A549 treated with Mapracorat at 1 μM for 4 hours (cell line): ENCODE measurements around the gene TPCN1. TPM values are rescaled to one million over a fixed set of nuclear protein-coding genes. Genes with fewer than 3 reads are reported as not detected.

Experiments
- total RNA-seq: library from RNA; stranded (reverse); fragments of 200-300 nt; extraction: Qiagen RNA extraction; gene quantifications from 5 replicates; pipeline ENCODE4 v1.2.3, GENCODE V29; 2022

TPCN1 gene
- total RNA-seq, result 15.6 to 19.8 TPM (median 18.3 TPM) in 5 replicates

GRCh38 chr12:113221181-113221996, at the start of gene TPCN1:
TPCN1 (plus strand) TSS chr12:113221464; CDS start chr12:113226853, 5,389 bp downstream.

GRCh38 chr12:113185180-113186032, 35.9 kb upstream of the TPCN1 start, which contains the start of the genes DDX54 and RITA1:
DDX54 (minus strand) TSS chr12:113185478; CDS start chr12:113185451, 27 bp downstream.
RITA1 (plus strand) TSS chr12:113185721; CDS start chr12:113186747, 1,026 bp downstream.

GRCh38 chr12:113334786-113335539, 113.7 kb downstream of the TPCN1 start, which contains the start of gene SLC8B1:
SLC8B1 (minus strand) TSS chr12:113335109; CDS start chr12:113332878, 2,231 bp downstream.

Other genes starting within 250 kb of the TPCN1 start
- 0.12 to 0.41 TPM (median 0.13 TPM) in 5 replicates for gene OAS2, start 242.9 kb upstream of the TPCN1 start, total RNA-seq
- gene DTX1, start 164.7 kb upstream of the TPCN1 start, total RNA-seq, result 0.29 to 0.55 TPM (median 0.42 TPM) in 5 replicates
- 0.32 to 0.56 TPM (median 0.46 TPM) in 5 replicates for gene RASAL1, start 85.7 kb upstream of the TPCN1 start, total RNA-seq
- not detected in 5 replicates for gene CFAP73, start 71.7 kb upstream of the TPCN1 start, total RNA-seq
- gene DDX54, start 36.0 kb upstream of the TPCN1 start, total RNA-seq, result 51.6 to 79.0 TPM (median 74.9 TPM) in 5 replicates
- 24.1 to 33.5 TPM (median 32.9 TPM) in 5 replicates for gene RITA1, start 35.7 kb upstream of the TPCN1 start, total RNA-seq
- 7.0 to 11.0 TPM (median 9.7 TPM) in 5 replicates for gene SLC8B1, start 113.6 kb downstream of the TPCN1 start, total RNA-seq
- gene PLBD2, start 137.1 kb downstream of the TPCN1 start, total RNA-seq, result 27.1 to 35.1 TPM (median 32.5 TPM) in 5 replicates
- 0.29 to 2.7 TPM (median 1.8 TPM) in 5 replicates for gene SDS, start 182.4 kb downstream of the TPCN1 start, total RNA-seq
- gene SDSL, start 200.9 kb downstream of the TPCN1 start, total RNA-seq, result 20.4 to 30.6 TPM (median 27.8 TPM) in 5 replicates